Thyroid gland (tissue), 4 donors: ENCODE measurements around the gene SREBF2.
"Not testable (repeated sequence)": the region's sequence is repeated elsewhere in the genome, so short reads cannot be mapped to it uniquely, and the experiment has no call there.

Experiments
- POLR2A ChIP-seq, 2 donors: fragments of 450-650 bp; IDR thresholded peaks; one replicate each; pipeline ENCODE4 v1.6.1; 2017; ENCODE audit warnings: antibody characterized with exemption in 2 of 2, mild to moderate bottlenecking in 2 of 2, moderate library complexity in 1 of 2
- TF ChIP-seq, protein P1 (sequence below), 6 experiments: fragments of 200-600 bp in 3 of 6; fragments of 450-650 bp in 3 of 6; sonication (generic) in 3 of 6; IDR thresholded peaks; one replicate each; pipeline ENCODE4 v1.5.1; 2016 to 2019; ENCODE audit warnings: antibody characterized with exemption in 6 of 6, mild to moderate bottlenecking in 2 of 6, inconsistent platforms in 1 of 6, moderate library complexity in 1 of 6

- TF ChIP-seq, protein P1, sequence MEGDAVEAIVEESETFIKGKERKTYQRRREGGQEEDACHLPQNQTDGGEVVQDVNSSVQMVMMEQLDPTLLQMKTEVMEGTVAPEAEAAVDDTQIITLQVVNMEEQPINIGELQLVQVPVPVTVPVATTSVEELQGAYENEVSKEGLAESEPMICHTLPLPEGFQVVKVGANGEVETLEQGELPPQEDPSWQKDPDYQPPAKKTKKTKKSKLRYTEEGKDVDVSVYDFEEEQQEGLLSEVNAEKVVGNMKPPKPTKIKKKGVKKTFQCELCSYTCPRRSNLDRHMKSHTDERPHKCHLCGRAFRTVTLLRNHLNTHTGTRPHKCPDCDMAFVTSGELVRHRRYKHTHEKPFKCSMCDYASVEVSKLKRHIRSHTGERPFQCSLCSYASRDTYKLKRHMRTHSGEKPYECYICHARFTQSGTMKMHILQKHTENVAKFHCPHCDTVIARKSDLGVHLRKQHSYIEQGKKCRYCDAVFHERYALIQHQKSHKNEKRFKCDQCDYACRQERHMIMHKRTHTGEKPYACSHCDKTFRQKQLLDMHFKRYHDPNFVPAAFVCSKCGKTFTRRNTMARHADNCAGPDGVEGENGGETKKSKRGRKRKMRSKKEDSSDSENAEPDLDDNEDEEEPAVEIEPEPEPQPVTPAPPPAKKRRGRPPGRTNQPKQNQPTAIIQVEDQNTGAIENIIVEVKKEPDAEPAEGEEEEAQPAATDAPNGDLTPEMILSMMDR (IDR thresholded peaks at IDR 0.05) = not testable (repeated sequence)
- TF ChIP-seq POLR2A (IDR thresholded peaks at IDR 0.05) = not testable (repeated sequence)
Observed at GRCh38 chr22:41870081-41870480, 37.2 kb downstream of the SREBF2 start.
